Neural progenitor cell (in vitro differentiated cells): Measurements from ENCODE around the gene C6orf132. TPM values are rescaled to one million over a fixed set of nuclear protein-coding genes. Genes with fewer than 3 reads are reported as not detected.

Source experiments
- DNase-seq: peaks from one replicate; pipeline ENCODE4 v3.0.0-alpha.2; 2016; ENCODE audit warnings: low spot score
- H2AFZ ChIP-seq: fragments of 200-600 bp; sonication (generic); replicated peaks from 2 replicates; pipeline ENCODE4 v1.6.1; 2016; ENCODE audit warnings: antibody characterized with exemption
- H3F3A ChIP-seq: fragments of 200-600 bp; sonication (generic); 2 replicates; pipeline ENCODE4 v1.6.1; 2016; ENCODE audit warnings: antibody characterized with exemption, low read depth
- H3K27ac ChIP-seq: fragments of 200-600 bp; sonication (generic); 2 replicates; pipeline ENCODE4 v1.5.1; 2016; ENCODE audit warnings: mild to moderate bottlenecking
- H3K27me3 ChIP-seq: fragments of 200-600 bp; sonication (generic); 2 replicates; pipeline ENCODE4 v1.6.1; 2016; ENCODE audit warnings: mild to moderate bottlenecking, moderate library complexity
- H3K36me3 ChIP-seq: fragments of 200-600 bp; sonication (generic); 2 replicates; pipeline ENCODE4 v1.5.1; 2016
- H3K4me1 ChIP-seq: fragments of 200-600 bp; sonication (generic); 2 replicates; pipeline ENCODE4 v1.6.1; 2016; ENCODE audit warnings: mixed run types
- H3K4me2 ChIP-seq: fragments of 200-600 bp; sonication (generic); 2 replicates; pipeline ENCODE4 v1.6.1; 2016
- H3K4me3 ChIP-seq: fragments of 200-600 bp; sonication (generic); 2 replicates; pipeline ENCODE4 v1.5.1; 2016
- H3K79me2 ChIP-seq: fragments of 200-600 bp; sonication (generic); 2 replicates; pipeline ENCODE4 v1.6.1; 2016; ENCODE audit warnings: low read depth
- H3K9ac ChIP-seq: fragments of 200-600 bp; sonication (generic); 2 replicates; pipeline ENCODE4 v1.6.1; 2016
- H3K9me3 ChIP-seq: fragments of 200-600 bp; sonication (generic); 2 replicates; pipeline ENCODE4 v1.5.1; 2016; ENCODE audit warnings: low read depth
- H4K20me1 ChIP-seq: fragments of 200-600 bp; sonication (generic); 2 replicates; pipeline ENCODE4 v1.6.1; 2016; ENCODE audit warnings: low read depth
- H3K27ac Mint-ChIP-seq: 3 replicates; pipeline ENCODE4 v1.8.0; 2021; ENCODE audit warnings: mixed read lengths
- H3K27me3 Mint-ChIP-seq: 2 replicates; pipeline ENCODE4 v1.8.0; 2022; ENCODE audit warnings: low read depth, mild to moderate bottlenecking, inconsistent platforms, moderate library complexity, mixed read lengths; ENCODE audit not compliant: insufficient read depth
- H3K36me3 Mint-ChIP-seq: 3 replicates; pipeline ENCODE4 v1.8.0; 2021; ENCODE audit warnings: mixed read lengths
- H3K4me1 Mint-ChIP-seq: 3 replicates; pipeline ENCODE4 v1.8.0; 2021; ENCODE audit warnings: mixed read lengths
- H3K4me3 Mint-ChIP-seq: 3 replicates; pipeline ENCODE4 v1.8.0; 2021; ENCODE audit warnings: mild to moderate bottlenecking, moderate library complexity, mixed read lengths
- H3K9me3 Mint-ChIP-seq: 3 replicates; pipeline ENCODE4 v1.8.0; 2020; ENCODE audit warnings: mixed read lengths
- CTCF ChIP-seq: fragments of 200-600 bp; sonication (generic); IDR thresholded peaks from 2 replicates; pipeline ENCODE4 v1.5.1; 2017; ENCODE audit warnings: antibody characterized with exemption, mild to moderate bottlenecking
- EZH2 ChIP-seq: fragments of 200-600 bp; sonication (generic); IDR thresholded peaks from 2 replicates; pipeline ENCODE4 v1.6.1; 2017; ENCODE audit warnings: antibody characterized with exemption, mild to moderate bottlenecking, moderate library complexity
- EZH2phosphoT487 ChIP-seq: fragments of 200-600 bp; sonication (generic); IDR thresholded peaks from 2 replicates; pipeline ENCODE4 v1.6.1; 2017; ENCODE audit warnings: antibody characterized with exemption
- total RNA-seq: library from RNA; depleted of rRNA; stranded (reverse); fragments of >200 nt; gene quantifications from 2 replicates; pipeline ENCODE4 v1.2.3, GENCODE V29; 2015; ENCODE audit warnings: low replicate concordance

C6orf132 gene
- total RNA-seq, 1 donor from 2014 or later: 1.8 TPM

- Histone ChIP-seq H3K9me3 (no peaks in the 10 kb centered on the region), H4K20me1 (no peaks in the 10 kb centered on the region), H3K4me2 (no peak overlapping the region), H3K27me3 (no peaks in the 10 kb centered on the region), H3F3A (peaks cover 6% of the 10 kb centered on the region), H3K79me2 (no peaks in the 10 kb centered on the region), H3K9ac (no peak overlapping the region), H2AFZ (no peak overlapping the region), H3K4me3 (no peak overlapping the region), H3K27ac (no peak overlapping the region), H3K36me3 (no peaks in the 10 kb centered on the region), H3K4me1 (peaks cover 3% of the 10 kb centered on the region)
- no peak for DNase-seq
- Mint-ChIP-seq H3K9me3 (no peaks in the 10 kb centered on the region), H3K4me1 (peaks cover 3% of the 10 kb centered on the region), H3K27me3 (peaks cover 8% of the 10 kb centered on the region), H3K4me3 (no peak overlapping the region), H3K36me3 (no peaks in the 10 kb centered on the region), H3K27ac (no peak overlapping the region)
- TF ChIP-seq CTCF: no peak
- TF ChIP-seq EZH2phosphoT487: no peak
- no peak for TF ChIP-seq EZH2
Observed at GRCh38 chr6:42168650-42169049, 26.2 kb upstream of the C6orf132 start.

DNA sequence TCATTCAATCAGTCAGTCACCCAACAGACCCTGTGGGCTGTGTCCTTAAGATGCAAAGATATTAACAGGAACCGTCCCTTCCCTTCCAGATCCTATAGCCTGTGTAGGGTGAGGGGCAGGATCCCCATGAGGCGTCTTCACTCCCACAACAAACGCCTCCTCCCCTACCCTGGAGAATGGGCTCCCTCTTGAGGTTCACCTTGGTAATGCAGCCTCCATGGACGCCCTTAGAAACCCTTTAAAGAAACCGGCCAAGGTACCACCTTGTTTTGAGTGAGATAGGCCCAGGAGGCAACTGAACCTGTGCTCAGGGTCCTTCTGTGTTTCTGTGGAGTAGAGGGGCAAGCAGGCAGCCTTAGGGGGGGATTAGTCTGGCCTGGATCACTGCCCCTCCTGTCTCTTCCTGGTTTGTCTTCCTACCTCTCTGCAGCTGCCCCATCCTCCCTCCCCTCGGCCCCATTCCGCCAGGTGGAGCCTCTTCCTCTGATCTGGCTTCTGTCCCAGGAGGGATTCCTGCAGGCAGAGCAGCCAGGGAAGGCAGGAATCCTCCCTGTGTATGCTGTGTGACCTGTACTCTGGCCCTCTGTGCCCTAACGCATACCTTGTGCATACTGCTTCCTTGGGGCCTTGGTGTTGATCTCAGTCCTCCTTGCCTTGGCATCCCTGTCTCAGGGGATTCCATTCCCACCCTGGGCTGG is 24.2 kb upstream of the C6orf132 start:
- no peaks in the 10 kb centered on the region for H3K9me3 Mint-ChIP-seq
- H3K9me3 ChIP-seq: no peaks in the 10 kb centered on the region
- peaks cover 3% of the 10 kb centered on the region for H3K4me1 ChIP-seq
- peak overlapping the region; percentile 95 for H2AFZ ChIP-seq
- no peaks in the 10 kb centered on the region for H3K79me2 ChIP-seq
- H3K4me3 ChIP-seq: no peak overlapping the region
- DNase-seq: peak; percentile 87
- H4K20me1 ChIP-seq: no peaks in the 10 kb centered on the region
- H3K4me2 ChIP-seq: no peak overlapping the region
- H3K27ac Mint-ChIP-seq: no peak overlapping the region
- H3K4me3 Mint-ChIP-seq: peak overlapping the region; percentile 6
- H3K27me3 ChIP-seq: no peaks in the 10 kb centered on the region
- no peaks in the 10 kb centered on the region for H3K36me3 Mint-ChIP-seq
- H3K36me3 ChIP-seq: no peaks in the 10 kb centered on the region
- H3F3A ChIP-seq: peaks cover 6% of the 10 kb centered on the region
- H3K27ac ChIP-seq: no peak overlapping the region
- H3K27me3 Mint-ChIP-seq: peaks cover 6% of the 10 kb centered on the region
- H3K9ac ChIP-seq: no peak overlapping the region
- H3K4me1 Mint-ChIP-seq: peaks cover 12% of the 10 kb centered on the region
- TF ChIP-seq CTCF: peak; percentile 93
- no peak for TF ChIP-seq EZH2

GRCh38 chr6:42165016-42165415 is 22.6 kb upstream of the C6orf132 start:
- H3K9ac ChIP-seq: no peak overlapping the region
- H3K4me1 ChIP-seq: peaks cover 3% of the 10 kb centered on the region
- peaks cover 6% of the 10 kb centered on the region for H3K27me3 Mint-ChIP-seq
- H4K20me1 ChIP-seq: no peaks in the 10 kb centered on the region
- H3K27me3 ChIP-seq: no peaks in the 10 kb centered on the region
- H3K36me3 Mint-ChIP-seq: no peaks in the 10 kb centered on the region
- H3K4me1 Mint-ChIP-seq: peaks cover 19% of the 10 kb centered on the region
- no peak overlapping the region for H3K4me3 ChIP-seq
- H3K9me3 Mint-ChIP-seq: no peaks in the 10 kb centered on the region
- peak overlapping the region; percentile 85 for H3K27ac Mint-ChIP-seq
- no peak overlapping the region for H2AFZ ChIP-seq
- H3K27ac ChIP-seq: no peak overlapping the region
- H3K4me3 Mint-ChIP-seq: no peak overlapping the region
- no peaks in the 10 kb centered on the region for H3K79me2 ChIP-seq
- H3K4me2 ChIP-seq: no peak overlapping the region
- DNase-seq: no peak
- H3K9me3 ChIP-seq: no peaks in the 10 kb centered on the region
- H3F3A ChIP-seq: peaks cover 6% of the 10 kb centered on the region
- TF ChIP-seq EZH2phosphoT487 (no peak), EZH2 (no peak)
- H3K36me3 ChIP-seq: no peaks in the 10 kb centered on the region

GRCh38 chr6:42163981-42164380 is 21.6 kb upstream of the C6orf132 start:
- H3K4me2 ChIP-seq: no peak overlapping the region
- Mint-ChIP-seq H3K9me3 (no peaks in the 10 kb centered on the region), H3K4me3 (no peak overlapping the region), H3K36me3 (no peaks in the 10 kb centered on the region), H3K4me1 (peaks cover 24% of the 10 kb centered on the region), H3K27me3 (peaks cover 5% of the 10 kb centered on the region), H3K27ac (no peak overlapping the region)
- no peaks in the 10 kb centered on the region for H3K79me2 ChIP-seq
- no peak for DNase-seq
- peaks cover 6% of the 10 kb centered on the region for H3F3A ChIP-seq
- H4K20me1 ChIP-seq: no peaks in the 10 kb centered on the region
- H3K27ac ChIP-seq: no peak overlapping the region
- no peak overlapping the region for H2AFZ ChIP-seq
- no peaks in the 10 kb centered on the region for H3K36me3 ChIP-seq
- no peak overlapping the region for H3K9ac ChIP-seq
- TF ChIP-seq CTCF (no peak), EZH2 (no peak), EZH2phosphoT487 (no peak)
- peaks cover 10% of the 10 kb centered on the region for H3K4me1 ChIP-seq
- H3K9me3 ChIP-seq: no peaks in the 10 kb centered on the region
- no peaks in the 10 kb centered on the region for H3K27me3 ChIP-seq
- H3K4me3 ChIP-seq: no peak overlapping the region
